H9 (cell line): ENCODE measurements around the gene SKIC8. TPM values are rescaled to one million over a fixed set of nuclear protein-coding genes. Genes with fewer than 3 reads are reported as not detected.

Experiments used
- DNase-seq: peaks from one replicate; pipeline ENCODE4 v3.0.0-alpha.2; 2017
- H2AFZ ChIP-seq: one replicate; pipeline ENCODE4 v1.6.1; 2013; ENCODE audit warnings: mild to moderate bottlenecking, low read length, control low read depth, moderate library complexity
- H2AK5ac ChIP-seq: 2 replicates; pipeline ENCODE4 v1.6.1; 2013; ENCODE audit warnings: low read length, control low read depth, mixed read lengths; ENCODE audit not compliant: insufficient read length
- H2BK120ac ChIP-seq: one replicate; pipeline ENCODE4 v1.6.1; 2013; ENCODE audit warnings: low read depth, mild to moderate bottlenecking, low read length, control low read depth, inconsistent platforms; ENCODE audit not compliant: poor library complexity, severe bottlenecking
- H2BK12ac ChIP-seq: 2 replicates; pipeline ENCODE4 v1.6.1; 2013; ENCODE audit warnings: low read length, control low read depth, mixed read lengths, low read depth; ENCODE audit not compliant: insufficient read length
- H2BK15ac ChIP-seq: 2 replicates; pipeline ENCODE4 v1.6.1; 2013; ENCODE audit warnings: low read depth, low read length, control low read depth
- H2BK20ac ChIP-seq: one replicate; pipeline ENCODE4 v1.6.1; 2013; ENCODE audit warnings: low read depth, mild to moderate bottlenecking, low read length, control low read depth, inconsistent platforms; ENCODE audit not compliant: poor library complexity, severe bottlenecking
- H2BK5ac ChIP-seq: 2 replicates; pipeline ENCODE4 v1.6.1; 2013; ENCODE audit warnings: low read length, control low read depth, mixed read lengths; ENCODE audit not compliant: insufficient read length
- H3K14ac ChIP-seq: 2 replicates; pipeline ENCODE4 v1.6.1; 2013; ENCODE audit warnings: low read length, control low read depth; ENCODE audit not compliant: insufficient read depth
- H3K18ac ChIP-seq: 2 replicates; pipeline ENCODE4 v1.6.1; 2013; ENCODE audit warnings: low read depth, mild to moderate bottlenecking, mixed read lengths, low read length, control low read depth; ENCODE audit not compliant: insufficient read length
- H3K23ac ChIP-seq: 2 replicates; pipeline ENCODE4 v1.6.1; 2013; ENCODE audit warnings: low read length, control low read depth, mixed read lengths, low read depth; ENCODE audit not compliant: insufficient read length
- H3K23me2 ChIP-seq: 2 replicates; pipeline ENCODE4 v1.6.1; 2013; ENCODE audit warnings: low read depth, mild to moderate bottlenecking, mixed read lengths, low read length, control low read depth; ENCODE audit not compliant: insufficient read length, poor library complexity, severe bottlenecking
- H3K27ac ChIP-seq: 2 replicates; pipeline ENCODE4 v1.5.1; 2013; ENCODE audit warnings: low read length, control low read depth, mixed read lengths, low read depth; ENCODE audit not compliant: insufficient read length
- H3K27me3 ChIP-seq: 2 replicates; pipeline ENCODE4 v1.6.1; 2013; ENCODE audit warnings: low read length, control low read depth, inconsistent platforms; ENCODE audit not compliant: insufficient read depth
- H3K4ac ChIP-seq: 2 replicates; pipeline ENCODE4 v1.6.1; 2013; ENCODE audit warnings: low read depth, mild to moderate bottlenecking, control low read depth, inconsistent platforms, low read length, moderate library complexity
- H3K4me1 ChIP-seq: 2 replicates; pipeline ENCODE4 v1.6.1; 2013; ENCODE audit warnings: low read length, control low read depth, inconsistent platforms; ENCODE audit not compliant: insufficient read depth
- H3K4me2 ChIP-seq: 2 replicates; pipeline ENCODE4 v1.6.1; 2013; ENCODE audit warnings: low read length, control low read depth, mixed read lengths; ENCODE audit not compliant: insufficient read length, insufficient read depth
- H3K56ac ChIP-seq: 2 replicates; pipeline ENCODE4 v1.6.1; 2013; ENCODE audit warnings: low read depth, mild to moderate bottlenecking, mixed read lengths, low read length, control low read depth; ENCODE audit not compliant: insufficient read length
- H3K79me1 ChIP-seq: 2 replicates; pipeline ENCODE4 v1.6.1; 2013; ENCODE audit warnings: low read depth, mild to moderate bottlenecking, moderate library complexity, low read length, control low read depth, inconsistent platforms; ENCODE audit not compliant: insufficient read depth, poor library complexity, severe bottlenecking
- H3K79me2 ChIP-seq: 2 replicates; pipeline ENCODE4 v1.6.1; 2013; ENCODE audit warnings: low read length, control low read depth, inconsistent platforms; ENCODE audit not compliant: insufficient read depth
- H3K9ac ChIP-seq: 2 replicates; pipeline ENCODE4 v1.6.1; 2013; ENCODE audit warnings: low read length, control low read depth, mixed read lengths; ENCODE audit not compliant: insufficient read length; ENCODE audit errors: extremely low read depth
- H3K9me3 ChIP-seq: one replicate; pipeline ENCODE4 v1.6.1; 2013; ENCODE audit warnings: low read depth, low read length, inconsistent platforms; ENCODE audit not compliant: control insufficient read depth
- H3T11ph ChIP-seq: one replicate; pipeline ENCODE4 v1.6.1; 2013; ENCODE audit warnings: mild to moderate bottlenecking, low read length, control low read depth, inconsistent platforms
- H4K20me1 ChIP-seq: one replicate; pipeline ENCODE4 v1.6.1; 2013; ENCODE audit not compliant: control insufficient read depth, insufficient read length, insufficient read depth
- H4K5ac ChIP-seq: 2 replicates; pipeline ENCODE4 v1.6.1; 2013; ENCODE audit warnings: low read depth, mild to moderate bottlenecking, mixed read lengths, low read length, control low read depth; ENCODE audit not compliant: insufficient read length
- H4K8ac ChIP-seq: replicated peaks from 2 replicates; pipeline ENCODE4 v1.6.1; 2013; ENCODE audit warnings: low read length, control low read depth, mixed read lengths, low read depth; ENCODE audit not compliant: insufficient read length
- H4K91ac ChIP-seq: 2 replicates; pipeline ENCODE4 v1.6.1; 2013; ENCODE audit warnings: low read depth, mild to moderate bottlenecking, moderate library complexity, mixed read lengths, low read length, control low read depth; ENCODE audit not compliant: insufficient read length
- H3K27ac Mint-ChIP-seq, 3 experiments: 2 replicates in 2 of 3; 3 replicates in 1 of 3; pipeline ENCODE4 v1.8.0; 2020 to 2021; ENCODE audit warnings: mixed read lengths in 3 of 3, mild to moderate bottlenecking in 1 of 3, moderate library complexity in 1 of 3
- H3K27me3 Mint-ChIP-seq: 2 replicates; pipeline ENCODE4 v1.8.0; 2021; ENCODE audit warnings: low read depth, mild to moderate bottlenecking, moderate library complexity, mixed read lengths
- H3K36me3 Mint-ChIP-seq, 3 experiments: 2 replicates in 2 of 3; 3 replicates in 1 of 3; pipeline ENCODE4 v1.8.0; 2020 to 2021; ENCODE audit warnings: low read depth in 3 of 3, mixed read lengths in 3 of 3; ENCODE audit not compliant: insufficient read depth in 1 of 3
- H3K4me1 Mint-ChIP-seq, 2 experiments: 2 replicates each; pipeline ENCODE4 v1.8.0; 2020; ENCODE audit warnings: mixed read lengths in 2 of 2
- H3K4me3 Mint-ChIP-seq, 2 experiments: 2 replicates in 1 of 2; 3 replicates in 1 of 2; pipeline ENCODE4 v1.8.0; 2020 to 2021; ENCODE audit warnings: mild to moderate bottlenecking in 2 of 2, mixed read lengths in 2 of 2, moderate library complexity in 1 of 2
- H3K9me3 Mint-ChIP-seq, 2 experiments: 2 replicates in 1 of 2; 3 replicates in 1 of 2; pipeline ENCODE4 v1.8.0; 2020; ENCODE audit warnings: mild to moderate bottlenecking in 2 of 2, mixed read lengths in 2 of 2, moderate library complexity in 1 of 2
- CTCF ChIP-seq: fragments of 200-600 bp; sonication (generic); conservative IDR thresholded peaks from 3 replicates; pipeline ENCODE4 v1.8.0; 2021; ENCODE audit warnings: antibody characterized with exemption, mild to moderate bottlenecking
- WGBS: extraction: QIAGEN DNeasy Blood & Tissue Kit; methylation state at CpG from one replicate; pipeline ENCODE4 v1.1.7; 2013; ENCODE audit warnings: missing lambda C conversion rate, low lambda C conversion rate, mixed read lengths; ENCODE audit not compliant: insufficient read length; ENCODE audit errors: extremely low coverage; 5-methylcytosine and 5-hydroxymethylcytosine counted together
- total RNA-seq: library from RNA; stranded (reverse); gene quantifications from 2 replicates; pipeline ENCODE4 v1.2.1, GENCODE V29; 2021

The SKIC8 gene
- total RNA-seq, 1 experiment from 2014 or later: 45.6 TPM

- no peaks in the 10 kb centered on the region for H3K9me3 ChIP-seq
- Mint-ChIP-seq H3K4me1 (peaks cover 12 to 13% of the 10 kb centered on the region in 2 experiments), H3K27me3 (no peaks in the 10 kb centered on the region; the same call in none of the 2 replicates), H3K36me3 (no peaks in the 10 kb centered on the region; a peak in 1 of 7 replicates), H3K27ac (no peak overlapping the region), H3K9me3 (no peaks in the 10 kb centered on the region), H3K4me3 (no peak overlapping the region)
- H3K79me2 ChIP-seq: no peaks in the 10 kb centered on the region
- no peak overlapping the region for H3K56ac ChIP-seq
- DNase-seq: no peak
- peaks cover 5% of the 10 kb centered on the region; the same call in 1 of the 2 replicates for H3K4me1 ChIP-seq
- H3K27me3 ChIP-seq: no peaks in the 10 kb centered on the region
- no peaks in the 10 kb centered on the region for H3K23me2 ChIP-seq
- H2AK5ac ChIP-seq: no peak overlapping the region
- H3K4me2 ChIP-seq: no peak overlapping the region
- no peak overlapping the region for H3K9ac ChIP-seq
- no peak overlapping the region for H4K5ac ChIP-seq
- no peak overlapping the region for H2BK20ac ChIP-seq
- no peak for TF ChIP-seq CTCF
- H2BK120ac ChIP-seq: no peak overlapping the region
- no peak overlapping the region for H4K91ac ChIP-seq
- no peak overlapping the region for H3K23ac ChIP-seq
- H4K20me1 ChIP-seq: no peaks in the 10 kb centered on the region
- H3K14ac ChIP-seq: no peak overlapping the region; the same call in 1 of the 2 replicates
- no peak overlapping the region for H2BK12ac ChIP-seq
- no peak overlapping the region for H4K8ac ChIP-seq
- H3T11ph ChIP-seq: no peak overlapping the region
- no peak overlapping the region for H2AFZ ChIP-seq
- no peak overlapping the region for H3K27ac ChIP-seq
- H3K18ac ChIP-seq: no peak overlapping the region
- no peak overlapping the region for H2BK5ac ChIP-seq
- H3K4ac ChIP-seq: no peak overlapping the region
- H3K79me1 ChIP-seq: no peaks in the 10 kb centered on the region
- no peak overlapping the region for H2BK15ac ChIP-seq
- WGBS: no CpG with 5 or more reads among the region's 4 CpGs
Observed at GRCh38 chr15:78329625-78330024, 30.2 kb upstream of the SKIC8 start.
